ENCODE measurements around the gene RETNLB.

DNA sequence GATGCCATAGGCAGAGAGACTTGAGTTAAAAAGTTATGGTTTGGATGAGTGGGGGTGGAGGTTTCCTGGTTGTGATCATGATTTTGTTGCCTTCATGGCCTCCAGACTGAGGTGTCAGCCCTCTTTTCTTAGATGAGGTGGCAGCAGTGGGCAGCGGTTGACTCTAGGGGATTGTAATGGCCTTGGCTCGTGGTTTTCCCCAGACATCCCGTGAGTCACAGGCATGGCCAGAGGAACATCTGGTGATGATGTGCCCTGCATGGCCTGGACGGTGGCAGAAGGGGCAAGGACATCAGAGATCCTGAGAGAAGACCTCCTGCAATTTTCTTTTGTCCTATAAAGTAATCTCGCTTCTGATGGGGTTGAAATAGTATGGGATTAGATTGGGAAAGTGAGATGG lies 12.4 kb downstream of the RETNLB start:
- TF ChIP-seq, protein P1, sequence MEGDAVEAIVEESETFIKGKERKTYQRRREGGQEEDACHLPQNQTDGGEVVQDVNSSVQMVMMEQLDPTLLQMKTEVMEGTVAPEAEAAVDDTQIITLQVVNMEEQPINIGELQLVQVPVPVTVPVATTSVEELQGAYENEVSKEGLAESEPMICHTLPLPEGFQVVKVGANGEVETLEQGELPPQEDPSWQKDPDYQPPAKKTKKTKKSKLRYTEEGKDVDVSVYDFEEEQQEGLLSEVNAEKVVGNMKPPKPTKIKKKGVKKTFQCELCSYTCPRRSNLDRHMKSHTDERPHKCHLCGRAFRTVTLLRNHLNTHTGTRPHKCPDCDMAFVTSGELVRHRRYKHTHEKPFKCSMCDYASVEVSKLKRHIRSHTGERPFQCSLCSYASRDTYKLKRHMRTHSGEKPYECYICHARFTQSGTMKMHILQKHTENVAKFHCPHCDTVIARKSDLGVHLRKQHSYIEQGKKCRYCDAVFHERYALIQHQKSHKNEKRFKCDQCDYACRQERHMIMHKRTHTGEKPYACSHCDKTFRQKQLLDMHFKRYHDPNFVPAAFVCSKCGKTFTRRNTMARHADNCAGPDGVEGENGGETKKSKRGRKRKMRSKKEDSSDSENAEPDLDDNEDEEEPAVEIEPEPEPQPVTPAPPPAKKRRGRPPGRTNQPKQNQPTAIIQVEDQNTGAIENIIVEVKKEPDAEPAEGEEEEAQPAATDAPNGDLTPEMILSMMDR (IDR thresholded peaks at IDR 0.05), result no peak
- TF ChIP-seq FOXM1 (IDR thresholded peaks at IDR 0.05; ENCODE audit: low read depth) (no peak), NRF1 (IDR thresholded peaks at IDR 0.05; ENCODE audit: low read depth, low read length) (no peak), JUND (IDR thresholded peaks at IDR 0.05) (no peak), MXI1 (IDR thresholded peaks at IDR 0.05; ENCODE audit: low read depth, low read length) (no peak), SIN3A (IDR thresholded peaks at IDR 0.05; ENCODE audit: borderline replicate concordance, low read depth, low read length) (no peak), EP300 (IDR thresholded peaks at IDR 0.05; ENCODE audit: borderline replicate concordance in 1 of 2, low read depth in 1 of 2, low read length in 1 of 2) (no peak), RFX5 (IDR thresholded peaks at IDR 0.05; ENCODE audit: low read length) (no peak), POLR2AphosphoS5 (IDR thresholded peaks at IDR 0.05; ENCODE audit: low read depth, low read length) (no peak), CHD2 (IDR thresholded peaks at IDR 0.05; ENCODE audit: low read length, partially characterized antibody) (no peak), EZH2phosphoT487 (IDR thresholded peaks at IDR 0.05; ENCODE audit: borderline replicate concordance, low read depth) (no peak)
- TF ChIP-seq, protein P2, sequence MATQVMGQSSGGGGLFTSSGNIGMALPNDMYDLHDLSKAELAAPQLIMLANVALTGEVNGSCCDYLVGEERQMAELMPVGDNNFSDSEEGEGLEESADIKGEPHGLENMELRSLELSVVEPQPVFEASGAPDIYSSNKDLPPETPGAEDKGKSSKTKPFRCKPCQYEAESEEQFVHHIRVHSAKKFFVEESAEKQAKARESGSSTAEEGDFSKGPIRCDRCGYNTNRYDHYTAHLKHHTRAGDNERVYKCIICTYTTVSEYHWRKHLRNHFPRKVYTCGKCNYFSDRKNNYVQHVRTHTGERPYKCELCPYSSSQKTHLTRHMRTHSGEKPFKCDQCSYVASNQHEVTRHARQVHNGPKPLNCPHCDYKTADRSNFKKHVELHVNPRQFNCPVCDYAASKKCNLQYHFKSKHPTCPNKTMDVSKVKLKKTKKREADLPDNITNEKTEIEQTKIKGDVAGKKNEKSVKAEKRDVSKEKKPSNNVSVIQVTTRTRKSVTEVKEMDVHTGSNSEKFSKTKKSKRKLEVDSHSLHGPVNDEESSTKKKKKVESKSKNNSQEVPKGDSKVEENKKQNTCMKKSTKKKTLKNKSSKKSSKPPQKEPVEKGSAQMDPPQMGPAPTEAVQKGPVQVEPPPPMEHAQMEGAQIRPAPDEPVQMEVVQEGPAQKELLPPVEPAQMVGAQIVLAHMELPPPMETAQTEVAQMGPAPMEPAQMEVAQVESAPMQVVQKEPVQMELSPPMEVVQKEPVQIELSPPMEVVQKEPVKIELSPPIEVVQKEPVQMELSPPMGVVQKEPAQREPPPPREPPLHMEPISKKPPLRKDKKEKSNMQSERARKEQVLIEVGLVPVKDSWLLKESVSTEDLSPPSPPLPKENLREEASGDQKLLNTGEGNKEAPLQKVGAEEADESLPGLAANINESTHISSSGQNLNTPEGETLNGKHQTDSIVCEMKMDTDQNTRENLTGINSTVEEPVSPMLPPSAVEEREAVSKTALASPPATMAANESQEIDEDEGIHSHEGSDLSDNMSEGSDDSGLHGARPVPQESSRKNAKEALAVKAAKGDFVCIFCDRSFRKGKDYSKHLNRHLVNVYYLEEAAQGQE (IDR thresholded peaks at IDR 0.05; ENCODE audit: low read depth, low read length), result no peak
- TF ChIP-seq, protein P3, sequence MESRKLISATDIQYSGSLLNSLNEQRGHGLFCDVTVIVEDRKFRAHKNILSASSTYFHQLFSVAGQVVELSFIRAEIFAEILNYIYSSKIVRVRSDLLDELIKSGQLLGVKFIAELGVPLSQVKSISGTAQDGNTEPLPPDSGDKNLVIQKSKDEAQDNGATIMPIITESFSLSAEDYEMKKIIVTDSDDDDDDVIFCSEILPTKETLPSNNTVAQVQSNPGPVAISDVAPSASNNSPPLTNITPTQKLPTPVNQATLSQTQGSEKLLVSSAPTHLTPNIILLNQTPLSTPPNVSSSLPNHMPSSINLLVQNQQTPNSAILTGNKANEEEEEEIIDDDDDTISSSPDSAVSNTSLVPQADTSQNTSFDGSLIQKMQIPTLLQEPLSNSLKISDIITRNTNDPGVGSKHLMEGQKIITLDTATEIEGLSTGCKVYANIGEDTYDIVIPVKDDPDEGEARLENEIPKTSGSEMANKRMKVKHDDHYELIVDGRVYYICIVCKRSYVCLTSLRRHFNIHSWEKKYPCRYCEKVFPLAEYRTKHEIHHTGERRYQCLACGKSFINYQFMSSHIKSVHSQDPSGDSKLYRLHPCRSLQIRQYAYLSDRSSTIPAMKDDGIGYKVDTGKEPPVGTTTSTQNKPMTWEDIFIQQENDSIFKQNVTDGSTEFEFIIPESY (IDR thresholded peaks at IDR 0.05; ENCODE audit: borderline replicate concordance, low read depth), result no peak
- TF ChIP-seq, protein P4, sequence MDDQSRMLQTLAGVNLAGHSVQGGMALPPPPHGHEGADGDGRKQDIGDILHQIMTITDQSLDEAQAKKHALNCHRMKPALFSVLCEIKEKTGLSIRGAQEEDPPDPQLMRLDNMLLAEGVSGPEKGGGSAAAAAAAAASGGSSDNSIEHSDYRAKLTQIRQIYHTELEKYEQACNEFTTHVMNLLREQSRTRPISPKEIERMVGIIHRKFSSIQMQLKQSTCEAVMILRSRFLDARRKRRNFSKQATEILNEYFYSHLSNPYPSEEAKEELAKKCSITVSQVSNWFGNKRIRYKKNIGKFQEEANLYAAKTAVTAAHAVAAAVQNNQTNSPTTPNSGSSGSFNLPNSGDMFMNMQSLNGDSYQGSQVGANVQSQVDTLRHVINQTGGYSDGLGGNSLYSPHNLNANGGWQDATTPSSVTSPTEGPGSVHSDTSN (IDR thresholded peaks at IDR 0.05), result no peak
